ENCODE results near the gene LUZP4.
"Not testable (repeated sequence)": the region's sequence is repeated elsewhere in the genome, so short reads cannot be mapped to it uniquely, and the experiment has no call there.

The LUZP4 gene, protein sequence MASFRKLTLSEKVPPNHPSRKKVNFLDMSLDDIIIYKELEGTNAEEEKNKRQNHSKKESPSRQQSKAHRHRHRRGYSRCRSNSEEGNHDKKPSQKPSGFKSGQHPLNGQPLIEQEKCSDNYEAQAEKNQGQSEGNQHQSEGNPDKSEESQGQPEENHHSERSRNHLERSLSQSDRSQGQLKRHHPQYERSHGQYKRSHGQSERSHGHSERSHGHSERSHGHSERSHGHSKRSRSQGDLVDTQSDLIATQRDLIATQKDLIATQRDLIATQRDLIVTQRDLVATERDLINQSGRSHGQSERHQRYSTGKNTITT

GRCh38 chrX:115289465-115289864 is at the start of gene LUZP4:
TSS of gene LUZP4 (plus strand) at chrX:115289715. CDS start at chrX:115289760, 45 bp downstream.
- DNase-seq: no peak

- DNase-seq: no peak
These were observed 37.9 kb upstream of the LUZP4 start for GRCh38 chrX:115251458-115252233.

DNA sequence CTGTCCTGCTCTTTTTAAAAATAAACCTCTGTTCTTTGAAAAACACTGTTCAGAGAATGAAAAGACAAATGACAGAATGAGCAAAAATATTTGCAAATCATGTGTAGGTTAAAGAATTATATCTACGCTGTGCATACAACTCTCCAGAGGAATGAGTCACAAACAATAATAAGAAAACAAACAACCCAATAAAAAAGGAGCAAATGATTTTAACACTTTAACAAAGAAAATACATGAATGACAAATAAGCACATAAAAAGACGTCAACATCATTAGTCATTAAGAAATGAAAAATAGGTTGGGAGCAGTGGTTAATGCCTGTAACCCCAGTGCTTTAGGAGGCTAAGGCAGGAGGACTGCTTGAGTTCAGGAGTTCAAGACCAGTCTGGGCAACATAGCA is 34.5 kb upstream of the LUZP4 start:
- no peak for DNase-seq

DNA sequence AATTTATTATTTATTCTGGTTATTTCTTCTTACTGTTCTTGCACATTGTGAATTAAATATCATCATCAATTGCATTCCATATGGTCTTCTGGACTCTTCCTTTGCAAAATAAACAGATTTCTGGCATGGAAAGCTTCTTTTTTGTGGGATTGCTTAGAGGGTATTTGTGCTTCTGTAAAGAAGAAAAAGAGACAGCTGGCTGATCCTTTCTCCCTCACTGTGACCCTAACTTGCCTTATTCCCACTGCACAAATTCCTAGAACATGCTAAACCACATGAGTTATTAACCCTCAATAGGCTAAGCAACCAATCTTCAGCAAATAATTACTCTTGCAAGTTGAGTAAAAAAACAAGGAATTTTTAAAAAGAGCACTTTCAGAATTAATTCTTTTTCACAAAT is 31.8 kb upstream of the LUZP4 start:
- DNase-seq: no peak

GRCh38 chrX:115259238-115259875 is 30.2 kb upstream of the LUZP4 start:
- DNase-seq: no peak

- DNase-seq: no peak
These were observed 29.2 kb upstream of the LUZP4 start for GRCh38 chrX:115260330-115260729.

GRCh38 chrX:115261148-115261547 is 28.4 kb upstream of the LUZP4 start:
- DNase-seq: no peak

- DNase-seq: no peak
These were observed 25.5 kb upstream of the LUZP4 start for GRCh38 chrX:115264009-115264408.

GRCh38 chrX:115266300-115266699 is 23.2 kb upstream of the LUZP4 start:
- DNase-seq: no peak

- DNase-seq: no peak
These were observed 21.1 kb upstream of the LUZP4 start for GRCh38 chrX:115268421-115268820.

GRCh38 chrX:115269051-115269683 is 20.3 kb upstream of the LUZP4 start:
- no peak for DNase-seq

- DNase-seq: no peak
These were observed 4.6 kb upstream of the LUZP4 start for GRCh38 chrX:115284877-115285276.

GRCh38 chrX:115297189-115297588 is 7.7 kb downstream of the LUZP4 start:
- no peak for DNase-seq

- DNase-seq: no peak
These were observed 21.6 kb downstream of the LUZP4 start for GRCh38 chrX:115311139-115311538.

- DNase-seq: no peak
These were observed 22.1 kb downstream of the LUZP4 start for GRCh38 chrX:115311601-115312001.

DNA sequence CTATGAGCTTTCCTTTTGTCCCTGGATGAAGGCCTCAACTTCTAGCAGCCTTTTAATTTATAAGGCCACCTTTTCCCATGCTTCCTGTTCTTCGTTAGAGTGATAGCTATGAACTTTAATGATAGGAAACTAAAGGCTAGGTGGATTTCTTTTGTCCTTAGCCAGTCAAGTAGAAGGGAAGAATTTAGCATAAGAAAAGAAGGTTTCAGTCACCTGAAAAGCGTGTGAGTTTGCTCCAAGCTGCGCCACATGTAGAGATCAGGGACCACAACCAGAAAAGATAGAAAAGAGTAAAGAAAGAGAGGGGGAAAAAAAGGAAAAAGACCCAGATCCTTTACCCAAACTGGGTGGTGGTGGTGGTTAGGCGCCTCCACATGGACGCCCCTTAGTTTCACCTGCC is 28.6 kb downstream of the LUZP4 start:
- DNase-seq: no peak

DNA sequence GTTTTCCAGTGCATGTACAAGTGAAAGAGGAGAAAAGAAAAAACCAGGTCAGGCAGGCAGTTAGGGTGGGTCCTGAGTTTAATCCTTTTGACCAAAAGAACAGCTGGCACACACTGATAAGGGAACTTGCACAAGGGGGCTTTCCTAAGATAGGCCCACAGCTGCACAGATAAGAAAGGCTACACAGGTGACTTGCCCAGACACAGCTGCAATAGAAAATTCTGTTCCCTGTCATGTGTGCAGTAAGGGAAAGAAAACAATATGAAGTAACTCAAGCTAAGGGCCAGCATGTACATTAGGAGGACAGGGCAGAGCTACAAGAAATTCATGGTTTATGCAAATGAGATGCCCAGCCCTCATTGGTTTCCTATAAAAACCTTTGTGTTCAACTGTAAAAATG is 32.9 kb downstream of the LUZP4 start:
- DNase-seq: no peak

- DNase-seq: no peak
These were observed 34.7 kb downstream of the LUZP4 start for GRCh38 chrX:115324194-115324593.

GRCh38 chrX:115329282-115329681 is 39.8 kb downstream of the LUZP4 start:
- DNase-seq: not testable (repeated sequence)

- DNase-seq: no peak
These were observed 41.1 kb downstream of the LUZP4 start for GRCh38 chrX:115330498-115331168.

DNA sequence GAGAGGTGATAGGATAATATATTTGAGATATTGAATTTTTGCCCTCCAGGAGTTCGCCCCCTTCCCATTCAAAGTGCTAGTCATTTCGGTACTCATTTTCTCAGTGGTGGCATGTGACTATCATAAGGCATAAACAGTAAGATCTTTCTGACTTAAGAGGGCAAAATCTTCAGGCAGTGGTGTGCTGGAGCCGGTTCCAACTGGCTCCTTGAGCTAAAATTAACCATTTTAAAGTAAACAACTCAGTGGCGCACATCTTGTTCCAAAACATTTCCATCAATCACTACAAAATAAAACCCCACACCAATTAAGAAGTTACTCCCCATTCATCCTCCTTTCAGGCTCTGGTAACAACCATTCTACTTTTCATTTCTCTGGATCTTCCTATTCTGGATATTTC is 43.3 kb downstream of the LUZP4 start:
- no peak for DNase-seq

DNA sequence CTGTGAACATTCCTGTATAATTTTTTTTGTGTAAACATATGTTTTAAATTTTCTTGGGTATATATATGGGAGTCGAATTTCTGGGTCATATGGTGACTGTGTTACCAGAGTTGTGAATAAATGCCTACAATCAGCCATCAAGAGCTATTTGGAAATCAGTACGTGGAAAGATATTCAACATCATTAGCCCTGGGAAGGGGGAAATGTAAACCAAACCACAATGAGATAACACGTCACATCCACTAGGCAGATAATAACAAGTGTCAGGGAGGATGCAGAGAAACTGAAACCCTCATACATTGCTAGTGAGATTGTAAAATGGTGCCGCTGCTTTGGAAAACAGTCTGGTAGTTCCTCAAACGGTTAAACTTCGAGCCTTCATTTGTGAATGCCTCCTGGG is 43.9 kb downstream of the LUZP4 start:
- DNase-seq: no peak
